Spleen (tissue), 11 donors: ENCODE data around the gene TEX53. TPM values are rescaled to one million over a fixed set of nuclear protein-coding genes. Genes with fewer than 3 reads are reported as not detected.

Experiments
- DNase-seq: peaks from one replicate; pipeline ENCODE4 v3.0.0-alpha.2; 2020
- H3K27ac ChIP-seq, 8 donors: fragments of 200-600 bp; sonication (generic) in 7 of 8; 1 replicate in 4 of 8; 2 replicates in 4 of 8; pipeline versions ENCODE4 v1.5.0 to v1.8.0; 2016 to 2021; ENCODE audit warnings: inconsistent platforms in 4 of 8, mild to moderate bottlenecking in 4 of 8, moderate library complexity in 1 of 8
- H3K27me3 ChIP-seq, 7 donors: fragments of 200-600 bp; sonication (generic) in 6 of 7; replicated peaks in 1 of 7; 1 replicate in 4 of 7; 2 replicates in 3 of 7; pipeline versions ENCODE4 v1.5.0 to v1.8.0; 2016 to 2021; ENCODE audit warnings: inconsistent platforms in 3 of 7, mild to moderate bottlenecking in 1 of 7
- H3K36me3 ChIP-seq, 6 donors: fragments of 200-600 bp; sonication (generic) in 5 of 6; 1 replicate in 4 of 6; 2 replicates in 2 of 6; pipeline versions ENCODE4 v1.5.0 to v1.8.0; 2016 to 2021; ENCODE audit warnings: inconsistent platforms in 2 of 6
- H3K4me1 ChIP-seq, 6 donors: fragments of 200-600 bp; sonication (generic) in 5 of 6; 1 replicate in 3 of 6; 2 replicates in 3 of 6; pipeline versions ENCODE4 v1.5.0 to v1.8.0; 2016 to 2021; ENCODE audit warnings: inconsistent platforms in 3 of 6
- H3K4me3 ChIP-seq, 8 donors: fragments of 200-600 bp; sonication (generic) in 7 of 8; 1 replicate in 4 of 8; 2 replicates in 4 of 8; pipeline versions ENCODE4 v1.5.0 to v1.8.0; 2016 to 2021; ENCODE audit warnings: inconsistent platforms in 4 of 8, mild to moderate bottlenecking in 4 of 8, moderate library complexity in 2 of 8
- H3K9me3 ChIP-seq, 8 donors: fragments of 200-600 bp; sonication (generic) in 7 of 8; 1 replicate in 4 of 8; 2 replicates in 4 of 8; pipeline versions ENCODE4 v1.5.0 to v1.8.0; 2016 to 2021; ENCODE audit warnings: inconsistent platforms in 4 of 8
- CTCF ChIP-seq, 11 experiments: fragments of 200-600 bp in 7 of 11; fragments of 450-650 bp in 4 of 11; sonication (generic) in 4 of 11; IDR thresholded peaks in 8 of 11; conservative IDR thresholded peaks in 3 of 11; 1 replicate in 7 of 11; 2 replicates in 4 of 11; pipeline versions ENCODE4 v1.4.0 to v1.8.0; 2016 to 2021; ENCODE audit warnings: antibody characterized with exemption in 11 of 11, inconsistent platforms in 4 of 11, mild to moderate bottlenecking in 1 of 11
- POLR2A ChIP-seq, 3 donors: fragments of 450-650 bp; IDR thresholded peaks; one replicate each; pipeline ENCODE4 v1.5.1; 2017; ENCODE audit warnings: antibody characterized with exemption in 3 of 3, mild to moderate bottlenecking in 1 of 3
- POLR2AphosphoS5 ChIP-seq, 3 donors: sonication (generic); formaldehyde crosslinking; IDR thresholded peaks; one replicate each; pipeline ENCODE4 v1.5.1; 2017; ENCODE audit warnings: antibody characterized with exemption in 3 of 3
- WGBS, 5 donors: extraction: QIAGEN DNeasy Blood & Tissue Kit in 3 of 5; methylation state at CpG; one replicate each; pipeline versions ENCODE4 v1.1.5 to v1.1.7; 2013 to 2018; 5-methylcytosine and 5-hydroxymethylcytosine counted together
- intact Hi-C: fragments of 100-400 bp; cut with DNase I; formaldehyde crosslinking; loops from one replicate; pipeline ENCODE4 v1.15.0; 2023; ENCODE audit warnings: low total_unique reads
- polyA plus RNA-seq, 3 donors: library from polyadenylated mRNA; stranded (reverse); fragments of 200-250 nt; gene quantifications; one replicate each; pipeline ENCODE4 v1.2.1, GENCODE V29; 2013
- total RNA-seq, 7 donors: library from RNA; depleted of rRNA in 3 of 7; stranded (reverse); fragments of >200 nt in 3 of 7; fragmentation: NEBNext Ultra II Directional in 4 of 7; extraction: Animal tissue kit (Norgen Biotek cat#: 25700) in 4 of 7; gene quantifications; one replicate each; pipeline versions ENCODE4 v1.1.0 to v1.2.1, GENCODE V29; 2016 to 2021
- donor health status: healthy with polysubstance abuse.
- donor health status: DM: no; HTN: no; CAD: no; lungs with moderate emphysema.
- donor health status: DM: no; HTN: no; CAD: no.
- donor health status: Bipolar disorder and iron deficiency.
- donor health status: healthy.
- donor health status: DM: no; HTN: no; CAD: no.
- donor health status: DM: yes; HTN: yes; CAD: no.

The TEX53 gene
- total and polyA plus RNA-seq, 10 donors: not detected

GRCh38 chr9:114696814-114697544, 39.4 kb upstream of the TEX53 start:
- no peaks in the 10 kb centered on the region for H3K36me3 ChIP-seq
- no peak overlapping the region for H3K4me3 ChIP-seq
- peaks cover 0 to 4% (median 0%) of the 10 kb centered on the region in 6 donors for H3K4me1 ChIP-seq
- intact Hi-C loops: no loop called here
- TF ChIP-seq CTCF (IDR thresholded peaks at IDR 0.05 in 8 of 11, conservative IDR thresholded peaks at IDR 0.05 in 3 of 11) (no peak), POLR2AphosphoS5 (IDR thresholded peaks at IDR 0.05) (no peak), POLR2A (IDR thresholded peaks at IDR 0.05) (no peak)
- no peak for DNase-seq
- H3K9me3 ChIP-seq: peaks cover 0 to 7% (median 0%) of the 10 kb centered on the region in 8 donors
- no peaks in the 10 kb centered on the region for H3K27me3 ChIP-seq
- H3K27ac ChIP-seq: no peak overlapping the region
- WGBS, 5 donors: 50 to 67% (median 55%) methylated on average over 7 of the region's 7 CpGs

DNA sequence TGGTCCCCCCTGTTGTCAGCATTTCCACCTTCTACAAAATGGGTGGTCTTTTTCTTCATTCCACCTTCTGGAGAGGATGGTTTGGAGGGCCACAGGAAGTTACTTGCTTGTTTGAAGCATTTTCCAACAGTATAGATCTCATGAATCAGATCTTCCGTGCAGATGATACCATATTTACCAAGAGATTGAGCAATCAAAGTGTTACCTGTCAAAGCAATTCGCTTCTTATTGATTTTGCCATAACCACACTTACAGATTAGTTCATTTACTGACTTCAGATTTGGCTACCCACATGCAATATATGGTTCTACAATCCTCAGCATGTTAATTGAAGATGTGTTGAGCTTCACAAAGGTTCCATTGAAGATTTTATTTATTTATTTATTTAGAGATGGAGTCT, 38.3 kb upstream of the TEX53 start:
- Histone ChIP-seq H3K27ac (no peak overlapping the region), H3K4me3 (no peak overlapping the region), H3K27me3 (no peaks in the 10 kb centered on the region), H3K4me1 (peaks cover 0 to 4% (median 0%) of the 10 kb centered on the region in 6 donors), H3K36me3 (no peaks in the 10 kb centered on the region), H3K9me3 (peaks cover 0 to 7% (median 0%) of the 10 kb centered on the region in 8 donors)
- no peak for DNase-seq
- intact Hi-C loops: no loop called here
- 77 to 85% (median 80%) methylated on average over 2 of the region's 2 CpGs for WGBS, 5 donors
- TF ChIP-seq CTCF (IDR thresholded peaks at IDR 0.05 in 8 of 11, conservative IDR thresholded peaks at IDR 0.05 in 3 of 11) (no peak), POLR2A (IDR thresholded peaks at IDR 0.05) (no peak), POLR2AphosphoS5 (IDR thresholded peaks at IDR 0.05) (no peak)

DNA sequence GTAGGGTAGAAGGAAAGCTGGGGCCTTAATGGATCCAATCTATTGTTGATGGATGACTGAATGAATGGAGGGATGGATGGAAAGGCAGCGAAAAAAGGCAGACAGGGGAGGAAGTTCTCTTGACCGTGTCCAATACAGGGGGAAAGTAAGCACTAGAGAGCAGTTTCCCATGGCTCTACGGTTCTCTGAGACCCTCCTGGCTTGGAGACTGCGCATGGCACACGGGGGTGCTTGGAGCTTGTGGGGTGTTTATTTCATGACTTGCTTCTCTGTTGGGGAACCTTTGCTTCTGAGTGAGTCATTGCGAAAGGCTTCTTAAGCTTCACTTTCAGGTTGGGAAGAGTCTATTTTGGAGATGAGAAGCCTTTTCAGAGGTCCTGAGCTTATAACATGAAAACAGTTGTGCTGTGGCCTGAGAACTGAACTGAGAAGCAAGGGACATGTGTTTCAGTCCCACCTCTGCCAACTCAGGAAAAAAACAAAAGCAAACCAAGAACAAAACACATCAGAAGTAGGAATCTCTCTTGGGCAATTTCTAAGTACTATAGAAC, 37.2 kb upstream of the TEX53 start:
- Histone ChIP-seq H3K36me3 (no peaks in the 10 kb centered on the region), H3K9me3 (peaks cover 0 to 1% (median 0%) of the 10 kb centered on the region in 8 donors), H3K4me1 (peaks cover 0 to 4% (median 0%) of the 10 kb centered on the region in 6 donors), H3K27ac (no peak overlapping the region), H3K27me3 (no peaks in the 10 kb centered on the region), H3K4me3 (no peak overlapping the region)
- no peak for DNase-seq
- TF ChIP-seq POLR2AphosphoS5 (IDR thresholded peaks at IDR 0.05) (no peak), CTCF (IDR thresholded peaks at IDR 0.05 in 8 of 11, conservative IDR thresholded peaks at IDR 0.05 in 3 of 11) (no peak), POLR2A (IDR thresholded peaks at IDR 0.05) (no peak)
- intact Hi-C loops: no loop called here
- WGBS, 5 donors: 64 to 91% (median 79%) methylated on average over 6 of the region's 6 CpGs

GRCh38 chr9:114694146-114694545, 36.5 kb upstream of the TEX53 start:
- no peak overlapping the region for H3K27ac ChIP-seq
- H3K36me3 ChIP-seq: no peaks in the 10 kb centered on the region
- no peaks in the 10 kb centered on the region for H3K9me3 ChIP-seq
- H3K4me3 ChIP-seq: no peak overlapping the region
- 55 to 76% (median 70%) methylated on average over 2 of the region's 2 CpGs for WGBS, 5 donors
- TF ChIP-seq POLR2A (IDR thresholded peaks at IDR 0.05) (no peak), CTCF (IDR thresholded peaks at IDR 0.05 in 8 of 11, conservative IDR thresholded peaks at IDR 0.05 in 3 of 11) (no peak), POLR2AphosphoS5 (IDR thresholded peaks at IDR 0.05) (no peak)
- intact Hi-C loops: no loop called here
- no peaks in the 10 kb centered on the region for H3K27me3 ChIP-seq
- no peak for DNase-seq
- H3K4me1 ChIP-seq: peaks cover 0 to 4% (median 0%) of the 10 kb centered on the region in 6 donors
